Duodenal mucosa (tissue), 2 donors: ENCODE data around the gene MDM2.
"Not testable (repeated sequence)": the region's sequence is repeated elsewhere in the genome, so short reads cannot be mapped to it uniquely, and the experiment has no call there.

Experiments
- H3K27ac ChIP-seq: one replicate; pipeline ENCODE4 v1.7.0; 2013; ENCODE audit warnings: low read depth, low read length
- H3K27me3 ChIP-seq, 2 donors: one replicate each; pipeline ENCODE4 v1.7.0; 2013; ENCODE audit warnings: low read length in 2 of 2, control low read depth in 1 of 2; ENCODE audit not compliant: insufficient read depth in 2 of 2, control insufficient read depth in 1 of 2
- H3K36me3 ChIP-seq, 2 donors: one replicate each; pipeline ENCODE4 v1.7.0; 2013; ENCODE audit warnings: low read length in 2 of 2, control low read depth in 1 of 2; ENCODE audit not compliant: insufficient read depth in 2 of 2, control insufficient read depth in 1 of 2
- H3K4me1 ChIP-seq, 2 donors: one replicate each; pipeline ENCODE4 v1.7.0; 2013; ENCODE audit warnings: low read length in 2 of 2, control low read depth in 1 of 2; ENCODE audit not compliant: insufficient read depth in 2 of 2, control insufficient read depth in 1 of 2
- H3K4me3 ChIP-seq, 2 donors: one replicate each; pipeline ENCODE4 v1.7.0; 2013; ENCODE audit warnings: low read length in 2 of 2, low read depth in 1 of 2
- H3K9ac ChIP-seq, 2 donors: one replicate each; pipeline ENCODE4 v1.7.0; 2013; ENCODE audit warnings: low read length in 2 of 2, low read depth in 1 of 2
- H3K9me3 ChIP-seq, 2 donors: one replicate each; pipeline ENCODE4 v1.7.0; 2013; ENCODE audit warnings: low read length in 2 of 2, control low read depth in 1 of 2; ENCODE audit not compliant: control insufficient read depth in 1 of 2

The MDM2 gene

DNA sequence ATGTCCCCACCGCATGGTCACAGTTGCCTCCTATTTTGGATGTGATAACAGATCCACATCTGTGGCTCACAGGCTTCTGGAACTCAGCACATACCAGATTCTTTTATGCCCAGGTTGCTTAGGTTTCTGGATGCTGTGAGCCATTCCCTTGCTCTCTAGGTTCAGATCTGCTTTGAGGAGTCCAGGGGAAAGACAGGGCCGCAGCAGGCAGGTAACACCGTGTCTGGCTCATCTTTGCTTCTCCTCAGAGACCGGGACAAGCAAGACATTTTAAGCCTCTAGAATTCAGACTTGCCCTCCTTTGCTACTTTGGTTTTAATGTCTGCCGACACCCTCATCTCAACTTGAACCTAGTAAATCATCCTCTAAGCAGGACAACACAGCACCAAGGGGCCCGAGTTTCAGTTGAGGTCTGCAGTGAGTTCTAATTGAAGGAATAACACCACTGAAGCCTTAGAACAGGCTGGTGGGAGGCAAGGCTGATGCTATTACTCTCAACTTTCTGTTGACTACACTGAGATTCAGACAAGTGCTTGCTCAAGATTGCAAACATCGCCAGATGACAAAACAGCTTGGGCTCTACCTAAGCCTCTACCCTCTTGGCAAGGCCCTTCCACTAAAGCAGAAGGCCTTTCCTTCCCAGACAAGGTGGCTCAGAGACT lies 55.3 kb downstream of the MDM2 start:
- Histone ChIP-seq H3K27me3 (no peaks in the 10 kb centered on the region), H3K4me1 (no peaks in the 10 kb centered on the region), H3K4me3 (no peak overlapping the region), H3K36me3 (no peaks in the 10 kb centered on the region), H3K9me3 (no peaks in the 10 kb centered on the region), H3K9ac (no peak overlapping the region), H3K27ac (no peak overlapping the region)

DNA sequence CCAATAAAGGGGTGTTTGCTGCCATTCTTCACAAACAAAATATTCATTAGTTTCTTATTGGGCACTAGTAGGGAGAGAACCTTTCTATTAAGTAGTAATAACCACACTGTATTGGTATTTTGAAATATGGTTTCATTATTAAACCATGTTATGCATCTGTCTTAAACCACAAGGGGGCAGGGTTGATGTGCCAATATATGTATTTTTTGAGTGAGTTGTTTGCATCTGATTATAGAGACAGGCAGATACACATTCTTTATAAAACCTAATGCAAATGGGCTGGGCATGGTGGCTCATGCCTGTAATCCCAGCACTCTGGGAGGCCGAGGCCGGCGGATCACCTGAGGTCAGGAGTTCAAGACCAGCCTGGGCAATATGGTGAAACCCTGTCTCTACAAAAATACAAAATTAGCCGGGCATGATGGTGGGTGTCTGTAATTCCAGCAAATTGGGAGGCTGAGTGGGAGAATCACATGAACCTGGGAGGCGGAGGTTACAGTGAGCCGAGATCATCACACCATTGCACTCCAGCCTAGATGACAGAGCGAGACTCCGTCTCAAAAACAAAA lies 56.0 kb downstream of the MDM2 start:
- H3K9ac ChIP-seq, H3K9me3 ChIP-seq, H3K36me3 ChIP-seq, H3K4me3 ChIP-seq, H3K4me1 ChIP-seq, H3K27ac ChIP-seq, H3K27me3 ChIP-seq: not testable (repeated sequence)

DNA sequence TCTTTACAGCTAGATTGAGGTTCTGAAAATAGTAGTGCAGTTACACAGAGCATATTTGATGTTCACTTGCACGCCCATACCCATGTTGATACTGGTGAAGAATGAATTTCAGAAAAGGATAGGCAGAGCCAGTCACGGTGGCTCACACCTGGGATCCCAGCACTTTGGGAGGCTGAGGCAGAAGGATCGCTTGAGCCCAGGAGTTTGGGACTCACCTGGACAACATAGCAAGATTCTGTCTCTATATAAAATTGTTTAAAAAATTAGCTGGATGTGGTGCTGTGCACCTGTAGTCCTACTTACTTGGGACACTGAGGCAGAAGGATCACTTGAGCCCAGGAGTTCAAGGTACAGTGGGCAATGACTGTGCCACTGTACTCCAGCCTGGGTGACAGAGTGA lies 56.6 kb downstream of the MDM2 start:
- Histone ChIP-seq H3K9ac (no peak overlapping the region), H3K27me3 (no peaks in the 10 kb centered on the region), H3K9me3 (no peaks in the 10 kb centered on the region), H3K36me3 (no peaks in the 10 kb centered on the region), H3K4me3 (no peak overlapping the region), H3K27ac (no peak overlapping the region), H3K4me1 (no peaks in the 10 kb centered on the region)

DNA sequence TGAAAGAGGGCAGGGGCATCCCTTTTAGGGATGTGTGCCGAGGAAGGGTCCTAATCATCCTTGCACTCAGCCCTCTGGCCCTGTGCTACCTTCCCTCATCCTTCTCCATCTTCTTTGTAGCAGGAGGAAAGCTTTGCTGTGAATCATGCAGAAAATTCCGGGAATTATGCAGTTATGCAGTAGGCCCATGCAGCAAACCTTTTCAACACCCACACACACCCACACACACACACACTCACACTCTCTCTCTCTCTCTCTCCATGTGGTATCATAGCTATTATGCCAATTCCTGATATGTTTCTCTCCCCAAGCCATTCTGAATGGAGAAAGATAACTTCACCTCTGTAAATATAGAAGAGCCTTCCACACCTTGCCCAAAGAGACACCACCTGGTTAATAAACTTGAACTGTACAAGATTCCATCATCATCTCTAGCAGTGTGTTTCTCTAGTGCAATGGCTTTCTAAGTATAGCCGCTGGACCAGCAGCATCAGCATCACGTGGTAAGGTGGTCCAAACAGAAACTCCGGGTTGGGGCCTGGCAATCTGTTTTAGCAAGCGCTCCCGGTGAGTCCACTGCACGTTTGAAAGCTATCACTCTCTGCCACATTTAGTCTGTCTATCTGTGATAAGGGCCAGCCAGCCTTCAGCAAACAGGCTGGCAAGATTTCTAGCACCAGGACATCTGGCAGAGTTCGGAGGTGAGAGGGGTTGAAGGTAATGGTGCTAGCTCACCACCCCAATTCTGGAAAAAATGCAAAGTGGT lies 57.6 kb downstream of the MDM2 start:
- H3K9me3 ChIP-seq = no peaks in the 10 kb centered on the region
- H3K4me1 ChIP-seq = no peaks in the 10 kb centered on the region
- H3K27ac ChIP-seq = no peak overlapping the region
- no peaks in the 10 kb centered on the region for H3K27me3 ChIP-seq
- H3K36me3 ChIP-seq = no peaks in the 10 kb centered on the region
- H3K4me3 ChIP-seq = no peak overlapping the region
- no peak overlapping the region for H3K9ac ChIP-seq

DNA sequence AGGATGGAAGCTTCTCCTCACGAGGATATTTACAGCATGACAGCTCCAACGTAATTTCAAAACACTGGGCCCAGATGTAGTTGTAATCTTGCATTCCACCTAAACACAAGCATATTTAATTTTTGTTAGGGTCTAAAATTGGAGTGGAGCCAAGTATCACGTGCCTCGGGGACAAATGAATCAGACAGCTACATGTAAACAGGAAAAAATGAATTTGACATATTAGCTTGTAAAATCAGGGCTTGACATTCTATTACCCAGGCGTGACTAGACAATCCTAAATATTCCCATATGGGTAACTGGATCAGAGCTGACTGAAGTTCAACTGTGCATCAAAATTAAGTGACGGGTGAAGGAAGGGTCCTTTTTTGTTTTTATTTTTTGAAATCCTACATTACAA lies 59.0 kb downstream of the MDM2 start:
- H3K4me3 ChIP-seq = no peak overlapping the region
- H3K27me3 ChIP-seq = no peaks in the 10 kb centered on the region
- no peak overlapping the region for H3K9ac ChIP-seq
- no peak overlapping the region for H3K27ac ChIP-seq
- no peaks in the 10 kb centered on the region for H3K4me1 ChIP-seq
- peaks cover 0 to 6% of the 10 kb centered on the region in 2 donors for H3K36me3 ChIP-seq
- H3K9me3 ChIP-seq = no peaks in the 10 kb centered on the region

DNA sequence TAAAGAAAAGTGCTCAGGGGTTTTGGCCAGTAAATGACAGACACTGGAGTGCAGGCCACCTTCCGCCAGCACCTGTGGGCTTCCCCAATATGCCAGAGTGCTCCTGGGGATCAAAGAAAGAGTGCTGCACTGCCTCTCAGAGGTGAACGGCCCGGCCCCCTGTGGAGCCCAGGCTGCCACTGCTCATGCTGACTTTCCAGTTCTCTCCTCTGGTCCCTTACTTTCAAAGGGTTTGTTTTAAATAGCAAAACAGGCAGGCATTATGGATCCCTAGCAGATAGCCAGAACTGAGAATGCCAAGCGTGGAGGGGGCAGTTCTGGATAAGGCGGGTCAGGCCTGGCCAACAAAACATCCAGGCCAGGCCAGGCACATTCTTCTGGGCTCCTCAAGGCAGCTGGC lies 59.6 kb downstream of the MDM2 start:
- Histone ChIP-seq H3K27me3 (no peaks in the 10 kb centered on the region), H3K27ac (no peak overlapping the region), H3K9ac (no peak overlapping the region), H3K9me3 (no peaks in the 10 kb centered on the region), H3K36me3 (peaks cover 0 to 6% of the 10 kb centered on the region in 2 donors), H3K4me1 (no peaks in the 10 kb centered on the region), H3K4me3 (no peak overlapping the region)

DNA sequence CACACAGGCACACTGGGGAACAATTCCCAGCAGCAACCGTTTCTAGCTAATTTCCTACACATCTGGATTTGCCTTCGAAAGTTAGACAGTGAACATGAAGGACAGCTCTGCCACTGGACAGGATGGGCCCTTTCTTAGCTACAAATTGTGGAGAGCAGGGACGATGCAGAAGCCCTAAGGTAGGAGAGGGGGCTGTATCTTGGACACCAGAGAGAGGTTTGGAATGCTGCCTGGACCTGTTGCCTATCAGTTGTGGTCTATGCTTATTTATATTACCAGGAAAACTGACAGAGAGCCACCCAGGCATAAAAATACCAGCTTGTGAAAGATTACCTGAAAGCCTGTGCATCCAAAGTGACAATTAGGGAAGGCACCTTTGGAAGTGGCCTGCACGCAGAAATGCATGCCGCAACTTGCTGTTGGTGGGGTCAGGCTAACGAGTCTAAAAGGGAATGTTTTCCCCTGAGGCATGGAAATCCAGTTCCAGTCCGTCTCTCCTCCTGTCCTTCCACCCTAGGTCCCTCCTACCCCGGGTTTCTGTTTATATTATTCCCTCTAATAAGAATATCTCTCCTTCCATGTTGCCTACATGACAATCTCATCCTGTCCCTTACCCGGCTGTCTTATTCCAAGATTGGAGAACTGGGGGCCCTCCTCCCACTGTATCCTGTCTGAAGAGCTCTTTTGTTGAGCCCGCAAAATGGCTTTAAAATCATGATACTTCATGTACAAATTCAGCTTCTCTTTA lies 60.2 kb downstream of the MDM2 start:
- Histone ChIP-seq H3K9ac (no peak overlapping the region), H3K27me3 (no peaks in the 10 kb centered on the region), H3K4me3 (no peak overlapping the region), H3K36me3 (peaks cover 0 to 6% of the 10 kb centered on the region in 2 donors), H3K27ac (no peak overlapping the region), H3K4me1 (no peaks in the 10 kb centered on the region), H3K9me3 (no peaks in the 10 kb centered on the region)

DNA sequence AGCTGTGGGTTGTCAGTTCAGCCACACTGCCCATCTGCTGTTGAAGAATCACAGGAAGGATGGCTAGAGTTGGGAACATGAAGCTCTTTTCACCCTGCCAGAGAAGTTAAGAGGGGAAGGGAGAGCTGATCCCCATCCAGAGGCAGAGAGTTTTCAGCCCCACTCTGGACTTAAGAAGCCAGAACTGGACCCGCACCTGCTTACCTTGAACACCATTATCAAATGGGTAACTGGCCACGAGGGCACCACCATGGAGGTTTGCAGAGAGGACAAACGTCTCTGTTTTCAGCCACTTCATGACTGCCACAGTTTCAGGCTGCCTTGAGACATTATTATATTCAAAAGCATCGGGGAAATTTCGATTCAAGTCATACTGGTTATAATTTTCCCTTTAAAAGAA lies 62.0 kb downstream of the MDM2 start:
- H3K36me3 ChIP-seq = peaks cover 0 to 6% of the 10 kb centered on the region in 2 donors
- no peak overlapping the region for H3K27ac ChIP-seq
- H3K9me3 ChIP-seq = no peaks in the 10 kb centered on the region

DNA sequence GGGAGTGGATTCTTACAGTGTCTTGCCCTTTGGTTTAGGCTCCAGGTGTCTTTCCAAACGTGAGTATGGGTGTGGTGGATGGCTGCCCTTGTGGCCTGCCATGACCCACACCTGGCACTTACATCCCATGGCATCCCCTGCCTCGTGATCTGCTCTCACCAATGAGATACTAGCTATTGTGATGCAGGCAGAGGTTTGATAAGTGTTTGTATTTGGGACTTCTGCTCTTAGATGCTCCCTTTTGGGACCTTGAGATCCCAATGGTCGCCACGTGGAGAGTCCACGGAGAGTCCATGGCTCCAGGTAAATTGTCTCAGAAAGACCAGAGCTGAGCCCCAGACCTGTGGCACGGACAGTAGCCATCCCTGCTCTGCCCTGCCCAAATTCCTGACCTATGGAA lies 62.5 kb downstream of the MDM2 start:
- Histone ChIP-seq H3K27me3 (no peaks in the 10 kb centered on the region), H3K9ac (no peak overlapping the region), H3K36me3 (peaks cover 0 to 6% of the 10 kb centered on the region in 2 donors), H3K9me3 (no peaks in the 10 kb centered on the region), H3K4me1 (no peaks in the 10 kb centered on the region), H3K4me3 (no peak overlapping the region), H3K27ac (no peak overlapping the region)

More for the DNA sequence above, 62.0 kb downstream of the MDM2 start:
- H3K4me1 ChIP-seq = no peaks in the 10 kb centered on the region
- H3K9ac ChIP-seq = no peak overlapping the region
- no peaks in the 10 kb centered on the region for H3K27me3 ChIP-seq
- no peak overlapping the region for H3K4me3 ChIP-seq

DNA sequence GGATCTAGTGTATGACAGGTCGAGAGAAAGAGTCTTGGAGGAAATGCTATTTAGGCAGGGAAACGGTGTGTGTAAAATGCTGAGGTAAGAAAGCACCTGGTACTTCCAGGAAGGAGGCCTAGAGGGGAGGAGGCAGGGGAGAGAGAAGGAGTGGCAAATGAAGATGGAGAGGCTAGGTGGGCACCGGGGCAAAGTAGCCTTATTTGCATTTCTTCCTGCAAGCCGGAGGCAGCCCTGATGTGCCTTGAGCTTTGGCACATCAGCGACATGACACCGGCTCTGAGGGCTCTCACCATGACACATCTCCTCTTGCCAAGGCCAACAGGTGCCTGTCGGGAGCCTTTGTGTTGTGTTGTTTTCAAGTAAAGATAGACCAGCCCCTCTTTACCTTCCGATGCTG lies 63.4 kb downstream of the MDM2 start:
- Histone ChIP-seq H3K27ac (no peak overlapping the region), H3K4me1 (no peaks in the 10 kb centered on the region), H3K27me3 (no peaks in the 10 kb centered on the region), H3K4me3 (no peak overlapping the region), H3K36me3 (peaks cover 0 to 6% of the 10 kb centered on the region in 2 donors), H3K9me3 (no peaks in the 10 kb centered on the region), H3K9ac (no peak overlapping the region)
